ENCODE data around the gene APOBEC3B.

The APOBEC3B gene

GRCh38 chr22:38981992-38982927, at the start of gene APOBEC3B:
Gene APOBEC3B, plus strand, starts transcription at chr22:38982347. Its CDS starts 107 bp downstream, at chr22:38982454.
- DNase-seq (ENCODE audit: insufficient read length, low spot score) (no peak), FAIRE-seq (no peak)
- no peak for TF ChIP-seq CTCF (IDR thresholded peaks at IDR 0.05; ENCODE audit: insufficient read depth, missing control alignments)

GRCh38 chr22:38935023-38935422, 47.1 kb upstream of the APOBEC3B start:
- TF ChIP-seq CTCF (IDR thresholded peaks at IDR 0.05; ENCODE audit: insufficient read depth, missing control alignments), result no peak
- FAIRE-seq (no peak), DNase-seq (ENCODE audit: insufficient read length, low spot score) (no peak)

DNA sequence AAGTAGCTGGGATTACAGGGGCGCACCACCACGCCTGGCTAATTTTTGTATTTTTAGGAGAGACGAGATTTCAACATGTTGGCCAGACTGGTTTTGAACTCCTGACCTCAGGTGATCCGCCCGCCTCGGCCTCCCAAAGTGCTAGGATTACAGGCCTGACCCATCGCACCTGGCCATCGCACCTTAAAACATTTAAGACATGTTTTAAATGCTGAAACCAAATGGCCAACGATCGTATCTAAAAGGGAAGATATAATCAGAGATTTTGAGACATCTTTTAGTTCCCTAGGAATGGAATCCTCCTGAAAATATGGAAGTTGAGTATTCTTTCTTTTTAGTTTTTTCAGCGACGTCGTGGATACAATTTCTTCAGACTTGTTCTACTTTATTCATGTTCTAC, 46.5 kb upstream of the APOBEC3B start:
- FAIRE-seq (no peak), DNase-seq (ENCODE audit: insufficient read length, low spot score) (no peak)
- no peak for TF ChIP-seq CTCF (IDR thresholded peaks at IDR 0.05; ENCODE audit: insufficient read depth, missing control alignments)

- no peak for FAIRE-seq
- no peak for TF ChIP-seq CTCF (IDR thresholded peaks at IDR 0.05; ENCODE audit: insufficient read depth, missing control alignments)
- DNase-seq (ENCODE audit: insufficient read length, low spot score), result no peak
These were observed 45.6 kb upstream of the APOBEC3B start for GRCh38 chr22:38936562-38936961.

DNA sequence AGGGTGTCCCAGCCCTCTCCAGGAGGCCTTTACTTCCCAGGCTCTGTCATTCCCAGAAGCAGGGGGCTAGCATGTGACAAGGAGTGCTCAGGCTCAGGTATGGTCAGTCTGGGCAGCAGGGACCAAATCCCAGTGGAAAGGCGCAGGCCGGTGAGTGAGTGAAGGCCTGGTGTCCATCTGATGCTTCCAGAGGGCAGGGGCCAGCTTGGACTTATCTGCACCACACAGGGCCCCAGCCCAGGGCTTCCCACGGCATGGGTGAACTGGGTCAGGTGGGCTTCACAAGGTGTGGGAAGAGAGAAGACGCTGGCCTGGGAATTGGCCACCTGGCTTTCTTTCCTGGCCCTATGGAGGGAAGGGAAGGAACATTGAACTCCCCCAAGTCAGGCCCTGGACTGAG, 45.1 kb upstream of the APOBEC3B start:
- DNase-seq (ENCODE audit: insufficient read length, low spot score), result no peak
- no peak for TF ChIP-seq CTCF (IDR thresholded peaks at IDR 0.05; ENCODE audit: insufficient read depth, missing control alignments)
- FAIRE-seq, result no peak

DNA sequence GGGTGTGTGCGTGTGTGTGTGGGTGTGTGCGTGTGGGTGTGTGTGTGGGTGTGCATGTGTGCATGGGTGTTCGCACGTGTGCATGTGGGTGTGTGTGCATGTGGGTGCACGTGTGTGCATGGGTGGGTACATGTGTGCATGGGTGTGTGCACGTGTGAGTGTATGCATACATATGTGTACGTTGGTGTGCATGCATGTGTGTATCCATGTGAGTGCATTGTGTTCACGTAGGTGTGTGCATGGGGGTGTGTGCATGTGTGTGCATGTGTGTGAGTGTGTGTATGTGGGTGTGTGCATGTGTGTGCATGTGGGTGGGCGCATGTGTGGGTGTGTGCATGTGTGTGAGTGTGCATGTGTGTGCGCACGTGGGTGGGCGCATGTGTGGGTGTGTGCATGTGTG, 44.6 kb upstream of the APOBEC3B start:
- FAIRE-seq (no peak), DNase-seq (ENCODE audit: insufficient read length, low spot score) (no peak)
- no peak for TF ChIP-seq CTCF (IDR thresholded peaks at IDR 0.05; ENCODE audit: insufficient read depth, missing control alignments)

- FAIRE-seq, result no peak
- no peak for TF ChIP-seq CTCF (IDR thresholded peaks at IDR 0.05; ENCODE audit: insufficient read depth, missing control alignments)
- no peak for DNase-seq (ENCODE audit: insufficient read length, low spot score)
These were observed 43.9 kb upstream of the APOBEC3B start for GRCh38 chr22:38938221-38938620.

Measured in D721Med (cell line).